HG03060 (cell line): ENCODE results near the gene GFY.
"Not testable (repeated sequence)": the region's sequence is repeated elsewhere in the genome, so short reads cannot be mapped to it uniquely, and the experiment has no call there.

Experiments used
- ATAC-seq: cut with Tn5 transposase; IDR thresholded peaks from one replicate; pipeline ENCODE4 v1.9.1; 2021; ENCODE audit warnings: low read depth, moderate number of reproducible peaks; ENCODE audit not compliant: unreplicated experiment

Gene GFY

GRCh38 chr19:49442771-49443365, 17.7 kb downstream of the GFY start:
- ATAC-seq, result no peak

- ATAC-seq, result peak; percentile 69
Measured at GRCh38 chr19:49443366-49444099, 18.3 kb downstream of the GFY start.

DNA sequence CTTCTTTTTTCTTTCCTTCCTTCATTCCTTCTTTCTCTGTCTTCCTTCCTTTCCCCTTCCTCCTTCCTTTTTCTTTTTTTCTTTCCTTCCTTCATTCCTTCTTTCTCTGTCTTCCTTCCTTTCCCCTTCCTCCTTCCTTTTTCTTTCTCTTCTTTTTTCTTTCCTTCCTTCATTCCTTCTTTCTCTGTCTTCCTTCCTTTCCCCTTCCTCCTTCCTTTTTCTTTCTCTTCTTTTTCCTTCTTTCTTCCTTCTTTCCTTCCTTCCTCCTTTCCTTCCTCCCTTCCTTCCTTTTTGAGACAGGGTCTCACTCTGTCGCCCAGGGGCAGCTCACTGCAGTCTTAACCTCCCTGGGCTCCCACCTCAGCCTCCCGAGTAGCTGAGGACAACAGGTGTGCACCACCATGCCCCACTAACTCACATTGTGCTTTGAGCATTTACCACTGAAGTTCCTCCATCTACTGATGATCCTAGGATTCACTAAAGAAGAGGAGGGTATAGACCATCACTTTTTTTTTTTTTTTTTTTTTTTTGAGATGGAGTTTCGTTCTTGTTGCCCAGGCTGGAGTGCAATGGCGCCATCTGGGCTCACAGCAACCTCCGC, 19.0 kb downstream of the GFY start:
- ATAC-seq, result not testable (repeated sequence)

GRCh38 chr19:49445997-49446396, 20.8 kb downstream of the GFY start:
- ATAC-seq, result no peak

DNA sequence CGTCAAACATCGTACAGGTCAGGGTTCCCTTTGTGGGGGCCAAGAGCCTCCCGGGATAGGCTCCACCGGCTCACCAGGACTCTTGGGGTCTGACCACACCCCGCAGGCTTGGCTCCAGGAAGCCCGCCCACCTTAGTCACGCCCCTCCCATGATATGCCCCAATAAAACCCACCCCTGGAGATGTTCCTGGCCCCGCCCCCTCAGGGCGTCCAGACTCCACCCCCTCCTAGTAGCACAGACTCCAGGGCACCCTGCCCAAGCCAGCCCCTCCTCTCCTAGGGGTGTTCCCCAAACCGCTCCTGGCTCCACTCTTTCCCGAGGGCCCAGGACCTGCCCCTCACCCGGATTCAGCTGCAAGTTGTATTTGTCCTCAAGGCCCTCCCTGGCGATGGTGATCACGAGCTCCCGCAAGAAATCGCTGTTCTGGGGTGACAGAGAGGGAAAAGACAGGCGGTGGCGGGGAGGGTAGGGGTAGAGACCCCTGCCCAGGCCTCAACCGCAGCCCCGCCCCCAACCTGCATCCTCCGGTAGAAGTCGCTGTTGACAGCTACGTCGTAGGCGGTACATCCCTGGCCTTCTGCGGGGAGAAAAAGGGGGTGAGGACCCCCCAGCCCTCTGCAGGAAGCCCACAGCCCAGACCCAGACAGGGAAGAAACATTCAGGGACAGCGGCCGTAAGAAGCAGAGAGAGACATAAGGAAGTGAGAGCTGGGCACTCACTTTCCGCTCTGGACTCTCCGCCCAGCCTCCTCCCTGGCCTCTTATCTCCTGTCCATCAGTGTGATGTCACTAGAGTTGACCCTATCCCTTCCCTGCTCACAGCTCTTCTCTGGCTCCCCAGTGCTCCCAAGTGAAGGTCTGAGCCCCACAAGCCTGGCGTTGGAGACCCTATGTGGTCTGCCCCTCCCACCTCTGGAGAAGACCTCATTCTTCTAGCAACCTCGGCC, 22.6 kb downstream of the GFY start:
- ATAC-seq, result no peak

GRCh38 chr19:49448432-49448786, 23.2 kb downstream of the GFY start:
- ATAC-seq, result no peak

DNA sequence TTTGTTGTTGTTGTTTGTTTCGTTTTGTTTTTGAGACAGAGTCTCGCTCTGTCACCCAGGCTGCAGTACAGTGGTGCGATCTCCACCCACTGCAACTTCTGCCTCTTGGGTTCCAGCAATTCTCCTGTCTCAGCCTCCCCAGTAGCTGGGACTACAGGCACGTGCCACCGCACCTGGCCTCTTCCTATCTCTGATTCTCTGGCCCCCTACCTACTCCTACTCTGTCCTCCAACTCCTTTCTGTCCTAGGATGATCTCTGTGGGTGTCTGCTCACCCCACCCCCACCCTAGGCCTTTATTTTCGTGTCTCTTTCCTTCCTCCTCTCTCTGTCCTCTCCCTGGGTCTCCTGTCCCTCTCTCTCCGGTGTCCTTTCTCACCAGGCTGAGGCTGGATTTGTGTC, 25.2 kb downstream of the GFY start:
- ATAC-seq, result no peak

GRCh38 chr19:49451430-49452181, 26.4 kb downstream of the GFY start, which contains the start of gene PIH1D1:
Gene PIH1D1, minus strand, starts transcription at chr19:49451814. Its CDS starts 240 bp downstream, at chr19:49451574.
- ATAC-seq, result peak; percentile 56

- ATAC-seq, result peak; percentile 74
Measured at GRCh38 chr19:49453013-49453756, 28.0 kb downstream of the GFY start, which contains the start of gene ALDH16A1. Gene ALDH16A1, plus strand, starts transcription at chr19:49453225. Its CDS starts 107 bp downstream, at chr19:49453332.

GRCh38 chr19:49453757-49454240, 28.6 kb downstream of the GFY start:
- no peak for ATAC-seq

DNA sequence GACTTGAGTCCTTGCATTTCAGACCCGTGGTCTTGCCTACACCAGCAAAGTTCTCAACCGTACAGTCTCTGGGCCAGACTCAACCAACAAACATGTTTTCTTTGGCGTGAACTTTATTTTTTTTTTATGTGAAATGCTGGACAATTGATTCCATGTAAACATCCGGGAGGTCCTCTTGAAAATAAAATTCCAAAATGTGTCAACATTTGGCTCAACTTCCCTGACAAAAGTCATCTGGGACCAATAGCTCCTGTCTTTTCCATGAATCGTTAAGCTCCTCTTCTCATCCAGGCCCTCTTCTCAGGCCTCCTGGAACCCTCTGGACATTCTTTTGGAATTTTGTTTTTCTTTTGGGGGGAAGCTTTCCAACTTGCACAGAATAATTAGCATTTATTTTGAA, 30.6 kb downstream of the GFY start:
- ATAC-seq, result no peak

DNA sequence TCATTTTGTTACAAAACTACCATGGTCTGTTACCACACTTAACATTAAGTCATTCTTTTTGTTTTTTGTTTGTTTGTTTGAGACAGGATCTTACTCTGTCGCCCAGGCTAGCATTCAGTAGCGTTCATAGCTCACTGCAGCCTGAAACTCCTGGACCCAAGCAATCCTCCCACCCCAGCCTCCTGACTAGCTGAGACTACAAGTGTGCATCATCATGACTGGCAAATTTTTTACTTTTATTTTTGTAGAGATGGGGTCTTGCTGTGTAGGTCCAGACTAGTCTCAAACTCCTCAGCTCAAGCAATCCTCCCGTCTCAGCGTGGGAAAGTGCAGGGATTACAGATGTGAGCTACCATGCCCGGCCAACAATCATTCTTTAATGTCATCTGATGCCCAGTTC, 31.1 kb downstream of the GFY start:
- no peak for ATAC-seq

DNA sequence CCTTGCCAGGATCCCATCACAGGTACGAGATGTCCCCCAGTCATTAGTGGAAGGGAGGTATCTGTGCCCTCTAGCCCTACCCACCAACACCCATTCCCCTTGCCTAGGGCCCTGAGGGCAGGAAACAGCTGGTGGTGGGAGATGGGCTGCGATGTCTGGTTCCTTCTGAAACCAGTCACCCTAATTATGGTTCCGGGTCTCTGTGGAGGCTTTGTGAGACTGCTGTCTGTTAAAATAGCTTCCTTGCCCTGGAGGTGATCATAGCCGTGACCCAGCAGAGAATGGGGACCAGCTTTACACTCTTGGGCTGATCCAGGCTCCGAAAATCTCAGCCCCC, 33.3 kb downstream of the GFY start:
- no peak for ATAC-seq

- ATAC-seq, result no peak
Measured at GRCh38 chr19:49459388-49459787, 34.2 kb downstream of the GFY start.

DNA sequence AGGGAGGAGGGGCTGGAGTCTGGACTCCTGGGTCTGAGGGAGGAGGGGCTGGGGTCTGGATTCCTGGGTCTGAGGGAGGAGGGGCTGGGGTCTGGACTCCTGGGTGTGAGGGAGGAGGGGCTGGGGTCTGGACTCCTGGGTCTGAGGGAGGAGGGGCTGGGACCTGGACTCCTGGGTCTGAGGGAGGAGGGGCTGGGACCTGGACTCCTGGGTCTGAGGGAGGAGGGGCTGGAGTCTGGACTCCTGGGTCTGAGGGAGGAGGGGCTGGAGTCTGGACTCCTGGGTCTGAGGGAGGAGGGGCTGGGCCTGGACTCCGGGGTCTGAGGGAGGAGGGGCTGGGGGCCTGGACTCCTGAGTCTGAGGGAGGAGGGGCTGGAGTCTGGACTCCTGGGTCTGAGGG, 35.9 kb downstream of the GFY start:
- ATAC-seq, result not testable (repeated sequence)

- ATAC-seq, result no peak
Measured at GRCh38 chr19:49461656-49462055, 36.5 kb downstream of the GFY start.

DNA sequence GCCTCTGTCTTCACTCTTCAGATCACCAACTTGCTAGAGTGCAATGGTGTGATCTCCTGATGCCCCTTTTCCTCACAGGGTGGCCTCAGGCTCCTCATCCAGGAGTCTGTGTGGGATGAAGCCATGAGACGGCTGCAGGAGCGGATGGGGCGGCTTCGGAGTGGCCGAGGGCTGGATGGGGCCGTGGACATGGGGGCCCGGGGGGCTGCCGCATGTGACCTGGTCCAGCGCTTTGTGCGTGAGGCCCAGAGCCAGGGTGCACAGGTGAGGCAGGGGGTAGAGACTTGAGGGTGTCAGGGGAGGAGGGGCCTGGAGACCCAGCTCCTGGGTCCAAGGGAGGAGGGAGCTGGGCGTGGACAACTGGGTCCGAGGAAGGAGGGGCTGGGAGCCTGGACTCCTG, 37.3 kb downstream of the GFY start:
- ATAC-seq, result no peak

DNA sequence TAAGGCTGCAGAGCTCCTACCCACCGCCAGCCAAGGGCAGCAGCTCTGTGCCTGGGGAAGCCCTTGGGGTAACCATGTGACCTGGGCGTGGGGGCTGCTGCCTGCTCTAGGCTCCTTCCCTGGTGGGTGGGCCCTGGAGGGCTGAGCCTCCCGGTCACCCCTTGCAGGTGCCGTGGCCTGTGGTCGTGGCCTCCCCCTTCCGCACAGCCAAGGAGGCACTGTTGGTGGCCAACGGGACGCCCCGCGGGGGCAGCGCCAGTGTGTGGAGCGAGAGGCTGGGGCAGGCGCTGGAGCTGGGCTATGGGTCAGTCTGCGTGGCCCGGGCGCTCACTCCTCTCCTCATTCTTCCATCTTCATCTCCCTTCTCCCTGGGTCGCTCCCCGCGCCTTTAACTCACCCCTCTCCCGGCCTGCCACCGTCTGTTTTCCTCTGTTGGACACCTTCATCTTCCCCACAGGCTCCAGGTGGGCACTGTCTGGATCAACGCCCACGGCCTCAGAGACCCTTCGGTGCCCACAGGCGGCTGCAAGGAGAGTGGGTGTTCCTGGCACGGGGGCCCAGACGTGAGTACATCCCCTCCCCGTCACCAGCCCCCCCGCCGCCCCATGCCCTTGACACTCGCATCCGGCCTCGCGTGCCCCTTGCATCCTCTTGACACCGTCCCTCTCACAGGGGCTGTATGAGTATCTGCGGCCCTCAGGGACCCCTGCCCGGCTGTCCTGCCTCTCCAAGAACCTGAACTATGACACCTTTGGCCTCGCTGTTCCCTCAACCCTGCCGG, 39.0 kb downstream of the GFY start:
- ATAC-seq, result no peak

DNA sequence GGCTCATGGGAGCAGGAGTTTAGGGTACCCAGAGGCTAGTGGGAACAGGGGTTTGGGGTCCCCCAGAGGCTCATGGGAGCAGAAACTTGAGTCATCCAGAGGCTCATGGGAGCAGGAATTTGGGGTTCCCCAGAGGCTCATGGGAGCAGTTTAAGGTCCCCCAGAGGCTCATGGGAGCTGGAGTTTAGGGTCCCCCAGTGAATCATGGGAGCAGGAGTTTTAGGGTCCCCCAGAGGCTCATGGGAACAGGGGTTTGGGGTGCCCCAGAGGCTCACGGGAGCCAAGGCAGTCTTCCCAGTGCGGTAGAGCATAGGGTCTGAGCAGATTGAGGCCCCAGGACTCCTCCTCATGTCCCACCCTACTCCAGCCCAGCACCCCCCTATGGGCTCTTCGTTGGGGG, 40.2 kb downstream of the GFY start:
- no peak for ATAC-seq
